ENCODE data around the gene SPON1.
"Not testable (repeated sequence)": the region's sequence is repeated elsewhere in the genome, so short reads cannot be mapped to it uniquely, and the experiment has no call there.

Gene SPON1

DNA sequence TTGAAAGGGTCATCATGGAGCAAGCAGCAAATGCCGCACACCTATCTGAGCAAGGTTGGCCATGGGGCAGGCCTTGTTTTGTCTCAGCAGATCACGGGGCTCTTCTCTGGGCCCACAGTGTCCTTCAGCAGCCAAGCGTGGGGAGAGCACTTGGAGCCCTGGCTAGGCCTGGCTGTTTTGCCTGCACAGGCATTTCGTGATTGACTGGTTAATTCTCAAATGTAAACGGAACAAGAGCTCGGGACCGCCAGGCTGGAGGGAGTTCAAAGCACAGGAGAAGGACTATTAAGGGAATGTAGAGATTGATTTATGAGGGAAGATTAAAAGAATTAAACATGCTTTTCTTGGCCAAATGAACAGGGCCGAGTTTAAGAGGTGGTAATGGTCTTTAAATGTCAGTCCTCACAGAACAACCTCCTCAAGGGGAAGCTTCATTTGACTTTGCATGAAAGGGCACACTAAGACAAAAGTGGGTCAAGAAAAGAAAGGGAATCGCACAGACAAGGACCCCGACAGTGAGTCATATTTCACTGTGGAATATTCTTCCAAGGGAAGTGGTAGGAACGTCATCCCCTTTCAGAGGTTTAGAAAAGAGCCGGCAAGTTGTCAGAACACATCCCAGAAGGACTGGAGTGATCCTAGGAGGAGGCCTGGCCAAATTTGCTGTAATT lies 20.7 kb downstream of the SPON1 start:
- no peaks in the 10 kb centered on the region for H3K36me3 ChIP-seq (ENCODE audit: control insufficient read depth, insufficient read depth, low read length)
- H3K27ac ChIP-seq (ENCODE audit: low read depth, low read length, severe bottlenecking) = peak overlapping the region; percentile 20
- H3K4me3 ChIP-seq (ENCODE audit: extremely low read depth, insufficient read depth, low read length, poor library complexity, severe bottlenecking) = no peak overlapping the region
- no peaks in the 10 kb centered on the region for H3K9me3 ChIP-seq (ENCODE audit: control insufficient read depth, low read length)
- WGBS, 2 experiments (ENCODE audit: insufficient coverage in 2 of 2) = 84 to 86% methylated on average over 9 to 11 of the region's 12 CpGs
- H3K4me1 ChIP-seq (ENCODE audit: control insufficient read depth, insufficient read depth, low read length, poor library complexity, severe bottlenecking) = peaks cover 3% of the 10 kb centered on the region

DNA sequence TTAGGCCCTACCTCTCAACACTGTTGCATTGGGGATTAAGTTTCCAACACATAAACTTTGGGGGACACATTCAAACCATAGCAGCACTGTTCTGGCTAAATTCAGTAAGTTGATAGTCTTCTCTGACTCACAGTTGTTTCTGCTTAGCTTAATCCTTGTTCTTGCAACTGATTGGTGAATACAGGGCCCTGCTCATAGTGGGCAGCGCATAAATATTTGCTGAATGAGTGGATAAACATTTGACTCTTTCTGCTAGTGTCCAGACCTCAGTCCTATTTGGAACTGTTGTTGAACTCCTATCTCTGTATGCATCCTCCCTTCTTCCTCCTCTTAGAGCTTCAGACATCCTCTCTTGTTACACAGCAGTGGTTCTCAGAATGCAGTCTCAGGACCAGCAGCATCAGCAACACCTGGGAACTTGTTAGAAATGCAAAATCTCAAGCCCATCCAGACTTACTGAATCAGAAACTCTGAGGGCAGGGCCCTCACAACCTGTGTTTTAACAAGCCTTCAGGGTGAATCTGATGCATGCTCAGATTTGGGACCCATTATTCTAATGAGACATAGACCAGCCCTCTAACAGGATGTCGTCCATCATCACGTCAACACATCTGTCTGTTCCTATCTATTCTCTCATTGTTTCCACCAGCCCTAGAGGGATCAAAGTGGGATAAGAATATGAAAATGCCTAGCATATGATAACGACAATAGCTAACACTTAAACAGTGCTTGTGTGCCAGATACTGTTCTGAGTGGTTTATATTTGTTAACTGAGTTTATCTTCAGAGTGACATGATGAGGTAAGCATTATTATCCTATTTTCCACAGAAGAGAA lies 22.3 kb downstream of the SPON1 start:
- Histone ChIP-seq H3K9me3 (ENCODE audit: control insufficient read depth, low read length) (no peaks in the 10 kb centered on the region), H3K4me3 (ENCODE audit: extremely low read depth, insufficient read depth, low read length, poor library complexity, severe bottlenecking) (no peak overlapping the region), H3K4me1 (ENCODE audit: control insufficient read depth, insufficient read depth, low read length, poor library complexity, severe bottlenecking) (peaks cover 3% of the 10 kb centered on the region), H3K27ac (ENCODE audit: low read depth, low read length, severe bottlenecking) (peak overlapping the region; percentile 78), H3K36me3 (ENCODE audit: control insufficient read depth, insufficient read depth, low read length) (no peaks in the 10 kb centered on the region)
- WGBS, 2 experiments (ENCODE audit: insufficient coverage in 2 of 2) = 90% methylated on average over 2 of the region's 4 CpGs; no CpG with 5 or more reads in 1 of the 2 experiments

DNA sequence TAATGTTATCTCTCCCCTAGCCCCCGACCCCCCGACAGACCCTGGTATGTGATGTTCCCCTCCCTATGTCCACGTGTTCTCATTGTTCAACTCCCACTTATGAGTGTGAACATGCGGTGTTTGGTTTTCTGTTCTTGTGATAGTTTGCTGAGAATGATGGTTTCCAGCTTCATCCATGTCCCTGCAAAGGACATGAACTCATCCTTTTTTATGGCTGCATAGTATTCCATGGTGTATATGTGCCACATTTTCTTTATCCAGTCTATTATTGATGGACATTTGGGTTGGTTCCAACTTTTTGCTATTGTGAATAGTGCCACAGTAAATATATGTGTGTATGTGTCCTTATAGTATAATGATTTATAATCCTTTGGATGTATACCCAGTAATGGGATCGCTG lies 24.2 kb downstream of the SPON1 start:
- H3K27ac ChIP-seq (ENCODE audit: low read depth, low read length, severe bottlenecking); H3K4me1 ChIP-seq (ENCODE audit: control insufficient read depth, insufficient read depth, low read length, poor library complexity, severe bottlenecking); H3K36me3 ChIP-seq (ENCODE audit: control insufficient read depth, insufficient read depth, low read length); H3K4me3 ChIP-seq (ENCODE audit: extremely low read depth, insufficient read depth, low read length, poor library complexity, severe bottlenecking); H3K9me3 ChIP-seq (ENCODE audit: control insufficient read depth, low read length): not testable (repeated sequence)
- no CpG with 5 or more reads among the region's 5 CpGs for WGBS, 2 experiments (ENCODE audit: insufficient coverage in 2 of 2)

DNA sequence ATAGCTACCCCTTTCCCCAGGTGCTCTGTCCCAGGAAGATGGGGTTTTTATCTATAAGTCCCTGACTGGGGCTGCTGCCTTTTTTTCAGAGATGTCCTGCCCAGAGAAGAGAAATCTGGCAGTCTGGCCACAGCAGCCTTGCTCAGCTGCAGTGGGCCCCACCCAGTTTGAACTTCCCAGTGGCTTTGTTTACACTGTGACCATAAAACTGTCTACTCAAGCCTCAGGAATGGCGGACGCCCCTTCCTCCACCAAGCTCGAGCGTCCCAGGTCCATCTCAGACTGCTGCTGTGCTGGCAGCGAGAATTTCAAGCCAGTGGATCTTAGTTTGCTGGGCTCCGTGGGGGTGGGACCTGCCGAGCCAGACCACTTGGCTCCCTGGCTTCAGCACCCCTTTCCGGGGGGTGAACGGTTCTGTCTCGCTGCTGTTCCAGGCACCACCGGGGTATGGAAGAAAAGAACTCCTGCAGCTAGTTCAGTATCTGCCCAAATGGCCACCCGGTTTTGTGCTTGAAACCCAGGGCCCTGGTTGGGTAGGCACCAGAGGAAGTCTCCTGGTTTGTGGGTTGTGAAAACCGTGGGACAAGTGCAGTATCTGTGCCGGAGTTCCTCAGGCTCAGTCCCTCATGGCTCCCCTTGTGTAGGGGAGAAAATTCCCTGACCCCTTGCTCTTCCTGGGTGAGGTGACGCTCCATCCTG lies 29.8 kb downstream of the SPON1 start:
- H3K9me3 ChIP-seq (ENCODE audit: control insufficient read depth, low read length); H3K36me3 ChIP-seq (ENCODE audit: control insufficient read depth, insufficient read depth, low read length); H3K4me1 ChIP-seq (ENCODE audit: control insufficient read depth, insufficient read depth, low read length, poor library complexity, severe bottlenecking); H3K4me3 ChIP-seq (ENCODE audit: extremely low read depth, insufficient read depth, low read length, poor library complexity, severe bottlenecking); H3K27ac ChIP-seq (ENCODE audit: low read depth, low read length, severe bottlenecking): not testable (repeated sequence)
- WGBS, 2 experiments (ENCODE audit: insufficient coverage in 2 of 2) = 84 to 92% methylated on average over 11 to 14 of the region's 15 CpGs

DNA sequence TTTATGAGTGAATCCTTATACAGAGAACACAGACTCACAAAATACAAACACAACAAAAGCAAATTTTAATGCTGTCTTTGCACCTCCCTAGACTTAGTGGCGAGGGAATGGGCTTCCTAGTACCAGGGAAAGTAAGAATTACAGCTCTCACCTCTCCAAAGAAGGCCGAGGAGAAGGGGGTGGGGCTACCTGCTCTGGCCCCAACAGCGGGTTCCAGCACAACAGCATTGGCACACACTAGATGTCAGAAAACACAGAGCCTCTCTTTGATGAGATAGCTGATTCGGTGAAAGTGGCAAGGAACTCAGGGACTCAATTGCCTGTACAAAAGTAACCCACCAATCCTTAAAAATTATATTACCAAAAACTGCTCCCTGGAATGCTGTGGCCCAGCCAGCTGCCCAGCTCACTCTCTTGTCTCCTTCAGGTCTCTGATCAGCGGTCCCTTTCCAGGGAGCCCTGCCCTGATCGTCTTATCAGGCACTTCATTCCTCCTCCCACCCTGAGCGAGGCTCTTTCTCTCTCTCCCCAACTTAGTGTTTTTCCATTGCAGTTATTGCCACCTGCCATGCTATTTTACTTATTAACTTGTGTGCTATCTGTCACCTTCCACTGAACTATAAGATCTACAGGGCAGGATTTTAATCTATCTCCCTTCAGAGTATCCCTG lies 30.7 kb downstream of the SPON1 start:
- Histone ChIP-seq H3K36me3 (ENCODE audit: control insufficient read depth, insufficient read depth, low read length) (no peaks in the 10 kb centered on the region), H3K27ac (ENCODE audit: low read depth, low read length, severe bottlenecking) (no peak overlapping the region), H3K4me3 (ENCODE audit: extremely low read depth, insufficient read depth, low read length, poor library complexity, severe bottlenecking) (no peak overlapping the region), H3K4me1 (ENCODE audit: control insufficient read depth, insufficient read depth, low read length, poor library complexity, severe bottlenecking) (no peaks in the 10 kb centered on the region), H3K9me3 (ENCODE audit: control insufficient read depth, low read length) (no peaks in the 10 kb centered on the region)
- WGBS, 2 experiments (ENCODE audit: insufficient coverage in 2 of 2) = 72 to 85% methylated on average over 3 to 4 of the region's 7 CpGs

DNA sequence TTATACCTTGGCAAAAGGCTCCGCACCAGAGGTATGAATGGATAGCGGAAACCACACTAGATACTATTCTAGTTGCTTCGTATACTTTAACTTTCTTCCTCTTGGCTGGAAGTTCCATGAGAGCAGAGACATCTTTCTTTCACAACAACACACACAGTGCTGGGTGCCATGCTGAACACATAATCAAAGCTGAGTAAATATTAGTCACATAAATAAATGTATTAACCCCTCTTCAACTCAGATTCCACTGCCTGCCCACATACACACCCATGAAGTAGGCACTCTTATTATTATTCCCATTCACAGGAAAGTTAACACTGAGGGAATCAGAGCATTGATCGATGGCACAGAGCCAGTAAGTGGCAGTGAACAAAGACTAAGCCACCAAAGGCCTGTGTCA lies 35.4 kb downstream of the SPON1 start:
- Histone ChIP-seq H3K4me3 (ENCODE audit: extremely low read depth, insufficient read depth, low read length, poor library complexity, severe bottlenecking) (no peak overlapping the region), H3K4me1 (ENCODE audit: control insufficient read depth, insufficient read depth, low read length, poor library complexity, severe bottlenecking) (no peaks in the 10 kb centered on the region), H3K9me3 (ENCODE audit: control insufficient read depth, low read length) (peaks cover 8% of the 10 kb centered on the region), H3K27ac (ENCODE audit: low read depth, low read length, severe bottlenecking) (no peak overlapping the region), H3K36me3 (ENCODE audit: control insufficient read depth, insufficient read depth, low read length) (no peaks in the 10 kb centered on the region)
- 95 to 100% methylated on average over 2 to 3 of the region's 4 CpGs for WGBS, 2 experiments (ENCODE audit: insufficient coverage in 2 of 2)

DNA sequence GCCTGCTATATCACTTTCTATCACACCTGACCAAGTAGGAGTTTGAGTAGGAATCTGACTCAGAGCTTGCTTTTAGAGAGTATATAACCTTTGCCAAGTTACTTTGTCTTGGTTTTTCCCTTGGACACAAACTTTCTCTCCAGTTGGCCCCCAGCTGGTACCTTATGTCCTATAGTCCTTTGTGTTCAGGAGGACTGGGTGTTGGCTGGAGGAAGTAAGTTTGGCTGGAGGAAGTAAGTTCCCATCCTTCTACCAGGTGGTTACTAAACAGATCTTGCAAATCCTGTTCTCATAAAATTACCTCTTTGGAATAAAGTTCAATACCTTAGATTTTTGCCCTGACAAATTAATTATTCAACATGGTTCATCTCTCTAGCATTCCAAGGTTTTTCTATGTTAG lies 37.2 kb downstream of the SPON1 start:
- no peaks in the 10 kb centered on the region for H3K4me1 ChIP-seq (ENCODE audit: control insufficient read depth, insufficient read depth, low read length, poor library complexity, severe bottlenecking)
- peaks cover 8% of the 10 kb centered on the region for H3K9me3 ChIP-seq (ENCODE audit: control insufficient read depth, low read length)
- H3K27ac ChIP-seq (ENCODE audit: low read depth, low read length, severe bottlenecking) = no peak overlapping the region
- H3K4me3 ChIP-seq (ENCODE audit: extremely low read depth, insufficient read depth, low read length, poor library complexity, severe bottlenecking) = no peak overlapping the region
- H3K36me3 ChIP-seq (ENCODE audit: control insufficient read depth, insufficient read depth, low read length) = no peaks in the 10 kb centered on the region

DNA sequence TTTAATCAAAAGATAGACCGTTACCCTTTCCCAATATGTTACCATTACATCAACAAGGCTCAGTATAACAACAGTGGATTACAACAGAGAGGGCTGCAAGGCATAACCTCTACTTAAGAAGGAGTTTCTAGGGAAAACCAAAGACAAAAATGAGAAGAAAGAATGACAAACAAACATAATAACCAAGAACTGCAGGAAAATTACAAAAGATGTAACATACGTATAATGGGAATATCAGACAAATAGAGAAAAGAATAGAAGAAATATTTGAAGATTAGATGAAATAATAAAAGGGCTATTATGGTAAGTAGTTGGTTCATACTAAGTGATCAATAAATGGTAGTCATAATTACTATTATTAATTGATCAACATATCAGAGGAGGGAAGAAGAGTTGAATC lies 39.1 kb downstream of the SPON1 start:
- Histone ChIP-seq H3K4me3 (ENCODE audit: extremely low read depth, insufficient read depth, low read length, poor library complexity, severe bottlenecking) (no peak overlapping the region), H3K27ac (ENCODE audit: low read depth, low read length, severe bottlenecking) (no peak overlapping the region), H3K36me3 (ENCODE audit: control insufficient read depth, insufficient read depth, low read length) (no peaks in the 10 kb centered on the region), H3K4me1 (ENCODE audit: control insufficient read depth, insufficient read depth, low read length, poor library complexity, severe bottlenecking) (no peaks in the 10 kb centered on the region), H3K9me3 (ENCODE audit: control insufficient read depth, low read length) (peaks cover 8% of the 10 kb centered on the region)
- WGBS, 2 experiments (ENCODE audit: insufficient coverage in 2 of 2) = no CpG with 5 or more reads among the region's 2 CpGs

DNA sequence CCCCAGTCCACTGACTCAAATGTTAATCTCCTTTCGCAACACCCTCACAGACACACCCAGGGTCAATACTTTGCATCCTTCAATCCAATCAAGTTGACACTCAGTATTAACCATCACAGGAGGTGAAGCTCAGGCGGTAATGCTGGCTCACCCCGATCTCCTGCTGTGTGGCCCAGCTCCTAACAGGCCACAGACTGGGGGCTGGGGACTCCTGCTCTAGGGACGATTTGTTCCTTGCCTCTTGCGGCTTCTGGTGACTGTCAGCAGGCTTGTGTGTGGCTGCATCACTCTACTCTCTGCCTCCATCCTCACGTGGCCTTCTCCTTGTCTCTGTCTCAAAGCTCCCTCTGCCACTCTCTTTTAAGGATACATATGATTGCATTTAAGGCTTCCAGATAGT lies 45.0 kb downstream of the SPON1 start:
- Histone ChIP-seq H3K27ac (ENCODE audit: low read depth, low read length, severe bottlenecking) (no peak overlapping the region), H3K4me1 (ENCODE audit: control insufficient read depth, insufficient read depth, low read length, poor library complexity, severe bottlenecking) (no peaks in the 10 kb centered on the region), H3K4me3 (ENCODE audit: extremely low read depth, insufficient read depth, low read length, poor library complexity, severe bottlenecking) (no peak overlapping the region), H3K9me3 (ENCODE audit: control insufficient read depth, low read length) (no peaks in the 10 kb centered on the region), H3K36me3 (ENCODE audit: control insufficient read depth, insufficient read depth, low read length) (no peaks in the 10 kb centered on the region)
- WGBS, 2 experiments (ENCODE audit: insufficient coverage in 2 of 2) = 86 to 96% methylated on average over 4 of the region's 6 CpGs

DNA sequence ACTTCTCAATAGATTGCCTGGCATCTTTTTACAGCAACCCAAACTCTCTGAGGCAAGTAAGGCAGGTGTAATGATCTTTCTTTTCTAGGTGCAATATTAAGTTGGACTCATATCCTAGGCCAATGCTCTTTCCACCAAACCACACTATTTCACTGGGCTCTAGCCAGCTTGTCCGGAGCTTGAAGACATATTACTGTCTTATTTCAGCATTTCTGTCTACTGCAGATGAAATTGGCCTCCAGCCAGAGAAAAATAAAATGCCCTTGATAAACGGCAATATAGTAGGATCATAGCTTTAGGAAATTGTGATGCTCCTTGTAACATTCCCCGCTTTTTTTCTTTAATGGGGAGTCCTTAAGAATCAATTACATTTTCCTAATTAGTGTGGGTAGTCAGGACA lies 48.1 kb downstream of the SPON1 start:
- Histone ChIP-seq H3K27ac (ENCODE audit: low read depth, low read length, severe bottlenecking) (no peak overlapping the region), H3K36me3 (ENCODE audit: control insufficient read depth, insufficient read depth, low read length) (no peaks in the 10 kb centered on the region), H3K4me1 (ENCODE audit: control insufficient read depth, insufficient read depth, low read length, poor library complexity, severe bottlenecking) (peaks cover 6% of the 10 kb centered on the region), H3K9me3 (ENCODE audit: control insufficient read depth, low read length) (no peaks in the 10 kb centered on the region), H3K4me3 (ENCODE audit: extremely low read depth, insufficient read depth, low read length, poor library complexity, severe bottlenecking) (no peak overlapping the region)
- 100% methylated on average over 1 of the region's 3 CpGs; no CpG with 5 or more reads in 1 of the 2 experiments for WGBS, 2 experiments (ENCODE audit: insufficient coverage in 2 of 2)
